Stimulated activated CD4-positive, alpha-beta T cell treated with anti-CD3 and anti-CD28 coated beads, Interleukin-2, amount 100 ng/mL, for 4 hours (primary cell): ENCODE results near the gene MAN1B1.

Experiments
- DNase-seq: peaks from one replicate; pipeline ENCODE4 v3.0.0-alpha.2; 2020; ENCODE audit warnings: low read depth

The MAN1B1 gene

DNA sequence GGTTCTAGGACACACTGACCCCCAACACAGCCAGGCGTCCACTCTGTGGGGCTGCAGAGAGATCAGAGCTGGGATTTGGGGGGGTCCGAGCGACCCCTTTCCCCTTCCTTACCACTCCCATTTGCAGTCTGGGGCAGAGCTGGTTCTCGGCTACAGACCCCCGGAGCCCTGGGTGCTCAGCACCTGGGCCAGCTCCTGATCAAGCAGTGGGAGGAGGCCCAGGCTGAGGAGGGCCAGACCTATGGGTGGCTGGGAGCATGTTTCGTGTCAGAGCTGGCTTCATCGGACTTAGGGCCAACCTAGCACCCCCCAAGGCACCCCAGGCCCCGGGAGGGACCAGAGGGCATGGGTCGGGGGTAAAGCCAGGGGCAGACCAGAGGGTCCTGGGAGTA is 59.7 kb downstream of the MAN1B1 start:
- no peak for DNase-seq

DNA sequence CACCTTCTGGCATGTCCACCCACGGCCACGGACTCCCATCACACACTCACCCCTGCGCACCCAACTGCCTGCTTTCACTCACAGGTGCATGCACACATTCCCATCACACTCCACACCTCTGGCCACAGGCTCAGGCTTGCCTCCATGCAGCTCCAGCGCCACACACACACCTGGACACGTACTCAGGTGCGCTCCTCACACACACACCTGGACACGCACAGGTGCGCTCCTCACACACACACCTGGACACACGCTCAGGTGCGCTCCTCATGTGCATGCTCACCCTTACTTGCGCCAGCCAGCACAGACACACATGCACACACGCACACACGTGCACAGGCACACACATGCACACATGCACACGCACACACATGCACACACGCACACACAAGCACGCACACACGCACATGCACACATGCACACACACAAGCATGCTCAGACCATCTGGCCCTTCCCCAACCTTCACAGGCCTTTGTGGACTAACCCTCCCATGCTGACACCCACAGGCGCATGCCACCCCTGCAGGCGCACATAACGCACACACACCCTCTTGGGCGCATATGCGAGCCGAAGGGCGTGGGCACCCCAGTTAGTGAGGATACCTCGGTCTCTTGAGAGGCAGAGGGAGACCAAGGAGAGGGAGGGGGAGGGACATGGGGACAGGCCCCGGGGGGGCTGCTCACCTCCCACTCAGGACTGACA is 60.5 kb downstream of the MAN1B1 start:
- DNase-seq: no peak

DNA sequence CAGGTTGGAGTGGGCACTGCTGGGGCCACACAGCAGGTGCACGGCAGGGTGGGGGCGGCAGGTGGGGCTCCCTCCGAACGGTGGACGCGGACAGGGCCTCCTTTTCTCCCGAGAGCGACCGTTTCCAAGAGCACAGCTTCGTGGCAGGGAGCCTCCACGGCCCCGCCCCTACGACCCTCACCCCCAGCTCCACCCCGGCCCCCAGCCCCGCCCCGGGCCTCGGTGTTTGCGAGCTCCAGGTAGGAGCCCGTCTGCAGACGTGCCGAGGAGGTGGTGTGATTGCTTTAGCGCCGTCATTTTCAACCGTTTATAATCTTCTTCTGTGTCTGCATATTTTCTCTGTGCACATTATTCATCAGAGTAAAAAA is 61.0 kb downstream of the MAN1B1 start:
- DNase-seq: no peak

DNA sequence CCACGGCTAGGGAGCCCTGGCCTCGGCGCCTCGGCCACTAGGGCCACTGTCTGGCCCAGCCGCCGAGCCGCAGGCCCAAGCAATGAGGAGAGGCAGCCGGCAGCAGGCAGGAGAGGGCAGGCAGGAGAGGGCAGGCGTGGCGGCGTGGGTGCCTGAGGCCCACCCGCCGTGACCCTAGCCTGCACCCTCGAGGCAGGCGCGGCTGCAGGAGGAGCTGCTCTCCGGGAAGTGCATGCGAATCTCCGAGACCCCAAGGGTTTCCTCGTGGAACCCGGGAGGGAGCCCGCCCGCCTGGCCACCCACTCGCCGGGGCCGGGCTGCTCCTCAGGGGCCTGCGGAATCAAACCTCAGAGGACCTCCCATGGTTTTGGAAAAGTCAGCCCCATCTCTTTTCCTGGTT is 61.5 kb downstream of the MAN1B1 start:
- no peak for DNase-seq

DNA sequence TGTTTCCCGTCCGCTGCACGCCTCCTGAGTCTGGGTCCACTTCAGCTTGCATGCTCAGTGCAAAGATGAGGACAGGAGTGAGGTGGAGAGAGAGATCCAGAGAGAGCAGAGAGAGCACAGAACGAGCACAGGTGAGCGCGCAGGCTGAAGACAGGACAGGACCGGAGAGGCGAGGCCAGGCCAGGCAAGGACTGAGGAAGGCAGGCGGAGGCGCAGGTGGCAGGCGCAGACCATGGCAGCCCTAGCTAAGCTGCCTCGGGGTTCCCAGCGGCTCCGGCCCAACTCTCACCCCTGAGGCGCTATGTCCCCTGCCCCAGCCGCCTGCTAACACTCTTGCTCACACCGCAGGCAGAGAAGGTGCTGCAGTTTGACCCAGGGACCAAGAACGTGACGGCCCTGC is 61.9 kb downstream of the MAN1B1 start:
- DNase-seq: no peak

DNA sequence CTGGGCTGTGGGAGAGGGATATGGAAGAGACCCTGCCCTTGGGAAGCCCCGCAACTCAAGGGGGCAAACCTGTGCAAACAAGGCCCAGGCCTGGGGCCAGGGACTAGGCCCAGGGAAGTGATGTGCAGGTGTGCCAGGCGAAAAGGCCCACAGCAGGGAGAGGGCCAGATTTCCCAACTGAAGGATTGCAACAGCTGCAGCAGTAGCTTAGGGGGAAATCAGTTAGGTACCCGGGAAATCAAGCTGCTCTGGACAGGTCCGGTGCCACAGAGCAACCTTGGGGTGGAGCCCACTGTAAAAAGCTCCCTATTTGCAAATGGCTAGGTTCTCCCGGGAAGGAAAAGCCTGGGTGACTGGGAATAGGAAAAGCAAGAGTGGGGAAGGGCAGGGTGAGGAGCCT is 62.6 kb downstream of the MAN1B1 start:
- no peak for DNase-seq

DNA sequence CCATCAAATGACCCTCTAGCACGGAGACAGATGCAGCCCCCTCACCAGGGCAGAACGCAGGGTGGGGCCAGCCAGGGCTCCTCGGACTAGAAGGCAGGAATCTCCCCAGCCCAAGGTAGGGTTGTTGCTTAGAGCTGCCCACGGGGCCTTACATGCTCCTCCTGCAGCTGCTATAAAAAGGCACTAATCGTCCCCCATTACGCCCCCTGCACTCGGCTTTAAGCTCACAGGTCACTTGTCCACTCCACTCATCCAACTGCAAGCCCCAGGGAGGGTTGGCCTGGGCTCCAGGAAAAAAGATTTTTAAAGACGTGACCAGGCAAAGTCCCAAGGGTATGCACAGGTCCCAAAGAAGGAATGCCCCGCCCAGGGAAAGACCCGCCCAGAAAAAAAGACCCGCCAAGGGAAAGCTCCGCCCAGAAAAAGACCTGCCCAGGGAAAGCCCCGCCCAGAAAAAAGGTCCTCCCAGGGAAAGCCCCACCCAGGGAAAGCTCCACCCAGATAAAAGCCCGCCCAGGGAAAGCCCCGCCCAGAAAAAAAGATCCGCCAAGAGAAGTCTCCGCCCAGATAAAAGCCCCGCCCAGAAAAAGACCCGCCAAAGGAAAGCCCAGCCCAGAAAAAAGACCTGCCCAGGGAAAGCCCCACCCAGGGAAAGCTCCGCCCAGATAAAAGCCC is 63.3 kb downstream of the MAN1B1 start:
- no peak for DNase-seq

DNA sequence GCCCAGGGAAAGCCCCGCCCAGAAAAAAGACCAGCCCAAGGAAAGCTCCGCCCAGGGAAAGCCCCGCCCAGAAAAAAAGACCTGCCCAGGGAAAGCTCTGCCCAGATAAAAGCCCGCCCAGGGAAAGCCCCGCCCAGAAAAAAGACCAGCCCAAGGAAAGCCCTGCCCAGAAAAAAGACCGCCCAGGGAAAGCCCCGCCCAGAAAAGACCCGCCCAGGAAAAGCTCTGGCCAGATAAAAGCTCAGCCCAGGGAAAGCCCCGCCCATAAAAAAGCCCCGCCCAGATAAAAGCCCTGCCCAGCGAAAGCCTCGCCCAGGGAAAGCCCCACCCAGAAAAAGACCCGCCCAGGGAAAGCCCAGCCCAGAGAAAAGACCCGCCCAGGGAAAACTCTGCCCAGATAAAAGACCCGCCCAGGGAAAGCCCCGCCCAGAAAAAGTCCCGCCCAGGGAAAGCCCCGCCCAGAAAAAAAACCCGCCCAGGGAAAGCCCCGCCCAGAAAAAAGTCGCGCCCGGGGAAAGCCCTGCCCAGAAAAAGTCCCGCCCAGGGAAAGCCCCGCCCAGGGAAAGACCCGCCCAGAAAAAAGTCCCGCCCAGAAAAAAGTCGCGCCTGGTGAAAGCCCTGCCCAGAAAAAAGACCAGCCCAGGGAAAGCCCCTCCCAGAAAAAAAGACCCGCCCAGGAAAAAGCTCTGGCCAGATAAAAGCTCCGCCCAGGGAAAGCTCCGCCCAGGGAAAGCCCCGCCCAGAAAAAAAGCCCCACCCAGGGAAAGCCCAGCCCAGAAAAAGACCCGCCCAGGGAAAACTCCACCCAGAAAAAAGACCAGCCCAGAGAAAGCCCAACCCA is 64.1 kb downstream of the MAN1B1 start:
- DNase-seq: peak; percentile 20

DNA sequence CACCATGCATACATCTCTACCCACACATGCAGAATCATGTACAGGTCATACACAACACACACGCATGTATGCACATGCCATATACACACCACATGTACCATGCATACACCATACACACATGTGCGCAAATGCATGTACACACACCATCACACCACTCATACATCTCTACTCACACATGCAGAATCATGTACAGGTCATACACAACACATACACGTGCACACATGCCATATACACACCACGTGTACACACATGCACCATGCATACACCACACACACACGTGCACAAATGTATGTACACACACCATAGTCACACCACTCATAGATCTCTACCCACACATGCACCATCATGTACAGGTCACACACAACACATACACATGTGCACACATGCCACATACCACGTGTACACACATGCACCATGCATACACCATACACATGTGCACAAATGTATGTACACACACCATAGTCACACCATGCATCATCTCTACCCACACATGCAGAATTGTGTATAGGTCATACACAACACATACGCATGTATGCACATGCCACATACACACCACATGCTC is 66.1 kb downstream of the MAN1B1 start:
- DNase-seq: no peak

DNA sequence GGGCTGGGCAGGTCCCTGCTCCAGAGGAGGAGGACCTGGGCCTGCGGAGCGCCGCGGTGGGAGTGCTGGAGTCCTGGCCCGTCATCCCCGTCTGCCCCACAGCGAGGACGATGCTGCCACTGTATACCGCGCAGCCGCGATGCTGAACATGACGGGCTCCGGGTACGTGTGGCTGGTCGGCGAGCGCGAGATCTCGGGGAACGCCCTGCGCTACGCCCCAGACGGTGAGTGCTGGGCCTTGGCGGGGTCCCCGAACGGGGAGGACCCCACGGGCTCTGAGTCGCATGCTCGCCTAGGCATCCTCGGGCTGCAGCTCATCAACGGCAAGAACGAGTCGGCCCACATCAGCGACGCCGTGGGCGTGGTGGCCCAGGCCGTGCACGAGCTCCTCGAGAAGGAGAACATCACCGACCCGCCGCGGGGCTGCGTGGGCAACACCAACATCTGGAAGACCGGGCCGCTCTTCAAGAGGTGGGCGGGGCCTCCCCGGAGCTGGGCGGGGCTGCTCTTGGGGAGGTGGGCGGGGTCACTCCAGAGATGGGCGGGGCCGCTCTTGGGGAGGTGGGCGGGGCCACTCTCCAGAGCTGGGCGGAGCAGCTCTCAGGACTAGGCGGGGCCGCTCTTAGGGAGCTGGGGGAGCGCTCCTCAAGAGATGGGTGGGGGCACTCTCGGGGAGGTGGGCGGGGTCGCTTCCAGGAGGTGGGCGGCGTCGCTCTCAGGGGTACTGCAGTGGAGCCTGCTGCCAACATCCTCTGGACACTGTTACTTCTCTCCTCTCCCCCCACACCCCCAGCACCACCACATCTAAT is 70.0 kb downstream of the MAN1B1 start:
- DNase-seq: peak; percentile 74

DNA sequence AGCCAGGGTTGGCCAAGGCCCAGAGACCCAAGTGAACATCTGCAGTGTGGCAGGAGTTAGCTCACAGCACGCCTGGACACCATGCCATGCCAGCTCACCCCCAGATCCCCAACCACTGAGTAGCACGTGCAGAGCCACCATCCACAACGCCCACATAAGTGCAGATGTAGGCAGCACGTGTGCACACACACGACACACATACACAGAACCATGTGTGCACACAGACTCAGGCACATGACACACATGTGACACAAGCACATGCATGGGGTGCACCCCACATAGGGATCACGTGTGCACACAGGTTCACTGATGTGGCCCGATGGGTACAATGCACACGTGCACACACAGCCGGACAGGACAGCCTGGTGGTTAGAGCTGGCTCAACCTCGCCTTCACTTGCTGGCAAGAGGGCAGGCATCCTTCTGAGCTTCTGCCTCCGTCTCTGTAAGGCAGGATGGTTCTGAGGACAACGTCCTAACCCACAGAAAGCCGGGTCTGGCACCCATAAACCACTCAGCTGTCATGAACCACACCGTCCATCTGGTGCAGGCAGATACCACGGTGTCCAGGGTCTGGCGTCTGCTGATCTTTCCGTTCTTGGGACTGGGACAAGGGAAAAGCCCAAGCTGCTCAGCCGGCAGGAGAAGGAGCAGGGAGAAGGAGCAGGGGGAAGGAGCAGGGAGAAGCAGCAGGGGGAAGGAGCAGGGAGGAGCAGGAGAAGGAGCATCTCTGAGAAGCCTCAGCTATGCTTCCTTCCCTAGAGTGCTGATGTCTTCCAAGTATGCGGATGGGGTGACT is 71.0 kb downstream of the MAN1B1 start:
- no peak for DNase-seq

DNA sequence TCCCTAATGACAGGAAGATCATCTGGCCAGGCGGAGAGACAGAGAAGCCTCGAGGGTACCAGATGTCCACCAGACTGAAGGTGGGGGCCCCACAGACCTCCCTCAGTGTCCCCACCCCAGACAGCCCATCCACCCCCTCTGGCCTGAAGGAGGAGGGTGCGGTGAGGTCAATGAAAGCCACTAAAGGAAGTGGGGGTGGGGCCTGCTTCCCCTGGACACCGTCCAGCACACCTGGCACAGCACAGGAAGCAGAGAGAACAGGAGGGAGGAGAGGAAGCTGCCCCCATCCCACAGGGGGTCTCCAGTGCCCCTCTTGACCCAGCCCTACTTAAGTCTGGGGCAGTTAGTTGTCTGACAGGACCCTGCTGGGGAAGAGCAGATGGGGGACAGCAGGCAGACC is 71.8 kb downstream of the MAN1B1 start:
- no peak for DNase-seq
